Gastroesophageal sphincter (tissue), 4 donors: ENCODE data around the gene FAM228A. TPM values are rescaled to one million over a fixed set of nuclear protein-coding genes. Genes with fewer than 3 reads are reported as not detected.

Experiments
- ATAC-seq: fragments of 150-250 bp; one replicate; pipeline ENCODE4 v1.9.1; 2016; ENCODE audit warnings: mild to moderate bottlenecking, moderate library complexity
- H3K27ac ChIP-seq, 4 donors: fragments of 200-600 bp; sonication (generic) in 3 of 4; 1 replicate in 3 of 4; 2 replicates in 1 of 4; pipeline ENCODE4 v1.5.1; 2016 to 2019
- H3K27me3 ChIP-seq: fragments of 200-600 bp; sonication (generic); one replicate; pipeline ENCODE4 v1.5.1; 2019
- H3K36me3 ChIP-seq, 2 donors: fragments of 200-600 bp; sonication (generic); one replicate each; pipeline ENCODE4 v1.5.1; 2019; ENCODE audit warnings: control low read depth in 1 of 2
- H3K4me1 ChIP-seq, 3 donors: fragments of 200-600 bp; sonication (generic); 1 replicate in 2 of 3; 2 replicates in 1 of 3; pipeline ENCODE4 v1.5.1; 2016 to 2019; ENCODE audit warnings: control low read depth in 2 of 3
- H3K4me3 ChIP-seq, 2 donors: fragments of 200-600 bp; sonication (generic); one replicate each; pipeline ENCODE4 v1.5.1; 2019; ENCODE audit warnings: mild to moderate bottlenecking in 1 of 2, moderate library complexity in 1 of 2
- H3K9me3 ChIP-seq, 3 donors: fragments of 200-600 bp; sonication (generic); one replicate each; pipeline ENCODE4 v1.5.1; 2017 to 2019; ENCODE audit warnings: control low read depth in 2 of 3
- EP300 ChIP-seq: sonication (generic); formaldehyde crosslinking; IDR thresholded peaks from one replicate; pipeline ENCODE4 v1.6.1; 2017; ENCODE audit warnings: antibody characterized with exemption, mild to moderate bottlenecking
- POLR2A ChIP-seq, 2 donors: fragments of 450-650 bp; IDR thresholded peaks; one replicate each; pipeline ENCODE4 v1.6.1; 2017; ENCODE audit warnings: antibody characterized with exemption in 2 of 2, mild to moderate bottlenecking in 2 of 2, moderate library complexity in 1 of 2
- POLR2AphosphoS5 ChIP-seq: sonication (generic); formaldehyde crosslinking; IDR thresholded peaks from one replicate; pipeline ENCODE4 v1.6.1; 2017; ENCODE audit warnings: antibody characterized with exemption
- WGBS, 2 donors: methylation state at CpG; one replicate each; pipeline ENCODE4 v1.1.5; 2018; ENCODE audit warnings: low coverage in 1 of 2; 5-methylcytosine and 5-hydroxymethylcytosine counted together
- total RNA-seq, 4 donors: library from RNA; depleted of rRNA; stranded (reverse); fragments of >200 nt; gene quantifications; one replicate each; pipeline ENCODE4 v1.1.0, GENCODE V29; 2016
- TF ChIP-seq, protein P1 (sequence below), 4 experiments: fragments of 200-600 bp in 2 of 4; fragments of 450-650 bp in 2 of 4; sonication (generic) in 1 of 4; IDR thresholded peaks; one replicate each; pipeline ENCODE4 v1.5.1; 2017 to 2019; ENCODE audit warnings: antibody characterized with exemption in 4 of 4, mild to moderate bottlenecking in 2 of 4, moderate library complexity in 2 of 4

FAM228A gene
- total RNA-seq, 4 donors from 2014 or later: 0.54 to 3.7 (median 2.0) TPM

DNA sequence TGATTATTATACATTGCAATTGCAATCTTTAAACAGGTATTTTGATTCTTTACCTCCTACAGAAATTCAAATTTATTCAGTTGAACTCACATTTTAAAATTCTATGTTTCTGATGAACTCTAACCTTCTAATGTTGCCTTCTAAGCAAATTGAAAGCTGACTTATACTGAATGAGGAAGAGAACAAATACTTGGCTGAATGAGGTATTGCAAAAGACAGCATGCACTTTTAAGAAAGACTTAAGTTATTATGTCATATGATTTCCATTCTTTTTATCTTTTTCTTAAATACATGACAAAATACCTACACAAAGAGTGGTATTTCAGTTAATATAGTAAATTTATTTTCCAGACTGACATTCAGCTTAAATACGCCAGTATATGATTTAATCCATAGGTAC, 64.7 kb downstream of the FAM228A start:
- 94 to 95% methylated on average over 1 of the region's 1 CpG for WGBS, 2 donors

More for the DNA sequence above, 64.7 kb downstream of the FAM228A start:
- Histone ChIP-seq H3K36me3 (peaks cover 0 to 30% of the 10 kb centered on the region in 2 donors), H3K27me3 (no peaks in the 10 kb centered on the region), H3K9me3 (no peaks in the 10 kb centered on the region), H3K4me3 (no peak overlapping the region), H3K27ac (no peak overlapping the region), H3K4me1 (no peaks in the 10 kb centered on the region)
- TF ChIP-seq, protein P1, sequence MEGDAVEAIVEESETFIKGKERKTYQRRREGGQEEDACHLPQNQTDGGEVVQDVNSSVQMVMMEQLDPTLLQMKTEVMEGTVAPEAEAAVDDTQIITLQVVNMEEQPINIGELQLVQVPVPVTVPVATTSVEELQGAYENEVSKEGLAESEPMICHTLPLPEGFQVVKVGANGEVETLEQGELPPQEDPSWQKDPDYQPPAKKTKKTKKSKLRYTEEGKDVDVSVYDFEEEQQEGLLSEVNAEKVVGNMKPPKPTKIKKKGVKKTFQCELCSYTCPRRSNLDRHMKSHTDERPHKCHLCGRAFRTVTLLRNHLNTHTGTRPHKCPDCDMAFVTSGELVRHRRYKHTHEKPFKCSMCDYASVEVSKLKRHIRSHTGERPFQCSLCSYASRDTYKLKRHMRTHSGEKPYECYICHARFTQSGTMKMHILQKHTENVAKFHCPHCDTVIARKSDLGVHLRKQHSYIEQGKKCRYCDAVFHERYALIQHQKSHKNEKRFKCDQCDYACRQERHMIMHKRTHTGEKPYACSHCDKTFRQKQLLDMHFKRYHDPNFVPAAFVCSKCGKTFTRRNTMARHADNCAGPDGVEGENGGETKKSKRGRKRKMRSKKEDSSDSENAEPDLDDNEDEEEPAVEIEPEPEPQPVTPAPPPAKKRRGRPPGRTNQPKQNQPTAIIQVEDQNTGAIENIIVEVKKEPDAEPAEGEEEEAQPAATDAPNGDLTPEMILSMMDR (IDR thresholded peaks at IDR 0.05): no peak
- TF ChIP-seq EP300: no peak
- no peak for TF ChIP-seq POLR2AphosphoS5
- no peak for TF ChIP-seq POLR2A (IDR thresholded peaks at IDR 0.05)
- ATAC-seq: no peak

Other genes starting within 250 kb of the FAM228A start
- 10 to 100 TPM; 10.4 to 36.1 (median 16.8) TPM for gene ATAD2B, start 247.9 kb upstream of the FAM228A start, total RNA-seq
- gene UBXN2A, start 234.6 kb upstream of the FAM228A start, total RNA-seq: 10 to 100 TPM; 19.1 to 29.3 (median 22.2) TPM
- under 1 TPM in 1 of 4 donors, not detected in 3; 0.39 TPM for gene MFSD2B, start 165.0 kb upstream of the FAM228A start, total RNA-seq
- gene WDCP, start 127.7 kb upstream of the FAM228A start, total RNA-seq: 1 to 10 TPM; 5.9 to 7.3 (median 6.4) TPM
- gene FKBP1B, start 125.3 kb upstream of the FAM228A start, total RNA-seq: 1 to 10 TPM; 2.3 to 8.6 (median 5.5) TPM
- gene SF3B6, start 98.7 kb upstream of the FAM228A start, total RNA-seq: 100 to 1,000 TPM in 3 of 4 donors, 10 to 100 TPM in 1; 96.8 to 128 (median 115) TPM
- gene TP53I3, start 90.2 kb upstream of the FAM228A start, total RNA-seq: 10 to 100 TPM in 1 of 4 donors, 1 to 10 TPM in 3; 5.6 to 10.1 (median 8.9) TPM
- under 1 TPM in 1 of 4 donors, not detected in 3; 0.94 TPM for gene PFN4, start 51.7 kb upstream of the FAM228A start, total RNA-seq
- gene FAM228B, start 51.6 kb upstream of the FAM228A start, total RNA-seq: 10 to 100 TPM; 24.0 to 45.5 (median 30.9) TPM
- 10 to 100 TPM; 57.9 to 79.7 (median 63.4) TPM for gene ITSN2, start 185.5 kb downstream of the FAM228A start, total RNA-seq